Endothelial cell of hepatic sinusoid (primary cell): ENCODE results near the gene NWD2.

Source experiments
- in situ Hi-C: cut with HindIII; loops from 2 replicates; pipeline ENCODE4 v1.10.0; 2017; ENCODE audit warnings: low sequenced_read_pairs

NWD2 gene

GRCh38 chr4:37299468-37299867, 54.9 kb downstream of the NWD2 start:
- in situ Hi-C loops, result loop anchor here (5.0 kb wide), 1 partner anchor 52 kb away; no protein-coding TSS in a partner anchor

GRCh38 chr4:37304612-37305011, 60.1 kb downstream of the NWD2 start:
- in situ Hi-C loops, result no loop called here

DNA sequence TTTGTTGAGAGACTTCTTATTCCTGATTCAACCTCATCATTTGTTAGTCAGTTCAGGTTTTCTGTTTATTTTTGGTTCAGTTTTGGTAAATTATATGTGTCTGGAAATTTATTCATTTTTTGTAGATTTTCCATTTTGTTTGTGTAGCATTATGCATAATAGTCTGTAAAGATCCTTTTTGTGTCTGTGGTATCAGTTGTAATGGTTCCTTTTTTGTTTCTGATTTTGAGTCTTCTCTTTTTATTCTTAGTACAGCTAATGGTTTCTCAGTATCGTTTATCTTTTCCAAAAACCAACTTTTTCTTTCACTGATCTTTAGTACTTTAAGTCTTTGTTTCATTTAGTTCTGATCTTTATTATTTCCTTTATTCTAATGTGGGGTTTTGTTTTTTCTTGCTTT, 61.4 kb downstream of the NWD2 start:
- in situ Hi-C loops, result no loop called here

DNA sequence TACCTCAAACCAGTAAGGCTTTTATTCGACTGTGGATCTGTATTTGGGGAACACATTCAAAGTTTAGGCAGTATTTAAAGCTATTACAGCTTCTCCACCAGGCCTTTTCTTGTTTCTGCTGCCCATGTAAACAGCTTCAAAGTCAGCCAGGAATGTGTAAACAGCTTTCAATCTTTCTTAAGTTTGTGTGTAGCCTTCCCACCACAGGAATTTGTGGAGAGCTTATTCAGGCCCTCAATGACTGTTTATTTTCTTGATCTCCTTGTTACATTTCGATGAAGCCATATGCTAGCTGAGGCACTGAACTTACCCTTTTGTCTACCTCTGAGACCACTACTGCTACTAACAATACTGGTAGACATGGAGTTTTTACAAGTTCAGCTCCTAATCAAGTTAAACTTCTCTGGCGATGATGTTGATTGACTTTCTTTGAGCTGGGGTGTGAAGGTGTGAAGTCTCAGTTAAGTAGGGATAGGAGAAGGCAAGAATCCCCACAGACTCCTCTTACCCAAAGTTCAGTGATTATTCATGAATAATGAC, 72.6 kb downstream of the NWD2 start:
- in situ Hi-C loops, result no loop called here

DNA sequence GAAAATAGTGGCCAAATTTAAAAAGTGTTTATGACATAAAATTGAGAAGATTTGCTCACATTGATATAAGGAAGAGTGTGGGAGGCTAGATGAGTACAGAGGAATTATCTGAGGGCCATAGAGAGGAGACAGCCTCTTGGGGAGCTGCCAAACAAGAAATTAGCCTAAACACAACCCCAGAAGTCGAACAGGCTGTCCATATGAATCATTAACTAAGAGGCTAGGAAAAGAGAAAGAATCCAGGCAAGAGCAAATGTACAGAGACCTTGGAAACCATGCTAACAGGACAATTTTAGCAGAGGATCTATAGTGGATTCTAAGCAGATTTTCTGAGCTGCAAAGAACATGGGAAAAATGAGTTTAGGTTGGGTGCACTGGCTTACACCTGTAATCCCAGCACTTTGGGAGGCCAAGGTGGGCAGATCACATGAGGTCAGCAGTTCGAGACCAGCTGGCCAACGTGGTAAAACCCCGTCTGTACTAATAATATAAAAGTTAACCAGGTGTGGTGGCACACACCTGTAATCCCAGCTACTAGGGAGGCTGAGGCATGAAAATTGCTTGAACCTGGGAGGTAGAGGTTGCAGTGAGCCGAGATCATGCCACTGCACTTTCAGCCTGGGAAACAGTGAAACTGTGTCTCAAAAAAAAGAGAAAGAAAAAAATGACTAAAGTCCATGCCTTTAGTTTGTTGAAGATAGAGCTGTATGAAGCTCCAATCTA, 76.1 kb downstream of the NWD2 start:
- in situ Hi-C loops, result no loop called here

DNA sequence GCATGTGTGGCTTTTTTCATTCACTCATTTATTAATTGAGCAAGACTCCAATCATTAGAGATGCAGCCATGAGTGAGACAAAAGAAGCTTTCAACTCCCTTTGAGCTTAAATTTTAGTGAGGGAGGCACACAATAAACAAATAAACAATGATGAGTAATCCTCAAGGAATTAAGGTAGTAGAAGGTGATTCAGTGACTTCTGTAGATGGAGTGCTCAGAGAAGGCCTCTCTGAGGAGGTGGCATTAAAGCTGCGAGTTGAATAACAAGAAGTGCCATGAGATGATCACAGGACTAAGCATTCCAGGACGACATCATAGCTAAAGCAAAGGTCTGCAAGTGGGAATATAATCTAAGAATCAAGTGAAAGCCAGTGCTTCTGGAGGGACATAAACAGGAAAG, 77.6 kb downstream of the NWD2 start:
- in situ Hi-C loops, result no loop called here

DNA sequence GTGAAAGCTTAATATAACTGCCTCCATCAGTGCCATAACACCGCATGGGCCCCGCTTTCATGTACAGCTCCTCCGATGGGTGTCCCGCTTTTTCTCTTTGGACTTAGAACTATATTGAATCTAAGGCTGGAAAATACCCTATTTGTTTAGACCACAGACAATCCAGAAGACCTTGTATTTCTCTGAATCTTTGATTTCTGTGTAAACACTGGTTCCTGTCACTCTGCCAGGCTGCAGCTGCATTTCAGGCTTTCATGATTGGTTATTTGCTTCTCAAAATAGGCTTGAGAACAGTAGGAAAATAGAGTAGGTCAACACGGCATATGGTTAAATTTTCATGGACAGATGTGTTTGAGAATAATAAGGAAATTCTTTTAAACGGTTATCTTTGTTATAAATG, 80.0 kb downstream of the NWD2 start:
- in situ Hi-C loops, result no loop called here

DNA sequence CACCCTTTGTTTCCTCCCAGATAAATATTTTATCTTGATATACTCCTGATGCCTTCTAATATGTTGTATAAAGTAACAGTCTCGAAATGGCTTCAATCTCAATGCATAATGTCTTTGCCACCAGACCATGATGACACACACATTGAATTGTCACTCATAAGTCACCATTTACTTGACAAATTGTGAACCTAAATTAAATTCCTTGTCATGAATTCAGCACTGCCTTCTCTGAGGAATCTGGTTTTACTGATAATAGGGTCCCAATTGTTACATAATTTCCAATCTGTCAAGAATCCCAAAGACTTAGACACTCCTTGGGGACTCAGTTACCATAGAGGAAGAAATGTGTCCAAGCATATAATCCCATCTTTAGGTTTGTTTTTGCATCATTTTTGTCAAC, 82.3 kb downstream of the NWD2 start:
- in situ Hi-C loops, result no loop called here

- in situ Hi-C loops, result no loop called here
These were observed 94.4 kb downstream of the NWD2 start for GRCh38 chr4:37338972-37339371.

DNA sequence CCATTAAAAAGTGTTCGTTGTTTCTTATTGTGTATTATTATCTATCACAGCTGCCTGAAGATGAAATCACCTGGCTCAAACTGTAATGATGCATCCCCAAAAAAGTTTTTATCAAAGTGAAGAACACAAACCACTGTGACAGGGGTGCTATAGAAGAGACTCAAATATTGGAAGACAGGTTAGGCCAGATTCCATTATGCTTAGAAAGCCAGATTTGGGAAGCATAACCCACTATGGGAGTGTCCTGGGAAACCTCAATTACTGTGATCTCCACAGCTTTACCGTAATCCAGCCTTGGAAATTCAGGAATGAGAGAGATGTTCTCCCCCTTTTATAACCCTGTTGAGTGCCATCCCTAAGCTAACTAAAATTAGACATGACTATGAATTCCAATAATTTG, 114.2 kb downstream of the NWD2 start:
- in situ Hi-C loops, result no loop called here

DNA sequence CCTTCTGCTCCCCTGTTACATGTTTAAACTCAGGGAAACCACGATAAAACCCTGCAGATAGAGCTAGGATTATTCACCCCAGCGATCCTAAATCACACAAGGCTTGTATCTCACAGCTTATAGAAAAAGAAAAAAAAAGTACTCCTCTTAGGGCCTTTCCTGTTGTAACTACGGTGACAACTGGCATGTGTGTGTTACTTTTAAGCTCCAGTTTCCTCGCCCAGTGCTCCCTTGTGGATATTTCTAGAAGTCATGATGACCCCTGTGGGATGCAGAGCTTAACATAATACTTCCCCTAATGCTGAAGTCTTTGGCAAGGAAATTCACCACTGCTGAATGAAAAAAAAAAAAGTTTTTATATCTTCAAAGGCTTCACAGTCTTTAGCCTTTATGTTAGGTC, 114.7 kb downstream of the NWD2 start:
- in situ Hi-C loops, result no loop called here

DNA sequence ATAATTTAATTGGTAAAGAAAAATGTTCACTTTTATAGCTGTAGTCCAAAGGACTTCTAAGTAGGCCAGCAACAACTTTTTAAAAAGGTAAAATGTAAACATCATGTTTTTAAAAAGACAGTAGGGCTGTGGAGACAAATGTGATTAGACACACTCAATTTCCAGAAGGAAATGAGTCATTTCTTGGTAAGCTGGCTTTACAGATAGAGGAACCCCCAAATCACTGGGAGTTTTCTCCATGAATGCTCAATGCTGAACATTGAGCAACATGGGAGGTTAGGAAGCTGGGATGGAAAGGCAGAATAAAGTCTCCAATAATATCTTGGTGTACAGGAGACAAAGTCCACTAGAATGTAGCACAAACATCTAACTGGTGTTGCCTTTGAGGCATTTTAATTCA, 121.3 kb downstream of the NWD2 start:
- in situ Hi-C loops, result no loop called here

GRCh38 chr4:37367901-37368300, 123.4 kb downstream of the NWD2 start:
- in situ Hi-C loops, result no loop called here

- in situ Hi-C loops, result no loop called here
These were observed 125.5 kb downstream of the NWD2 start for GRCh38 chr4:37370052-37370451.

- in situ Hi-C loops, result no loop called here
These were observed 136.6 kb downstream of the NWD2 start for GRCh38 chr4:37381040-37381668.

- in situ Hi-C loops, result no loop called here
These were observed 139.2 kb downstream of the NWD2 start for GRCh38 chr4:37383579-37384229.

DNA sequence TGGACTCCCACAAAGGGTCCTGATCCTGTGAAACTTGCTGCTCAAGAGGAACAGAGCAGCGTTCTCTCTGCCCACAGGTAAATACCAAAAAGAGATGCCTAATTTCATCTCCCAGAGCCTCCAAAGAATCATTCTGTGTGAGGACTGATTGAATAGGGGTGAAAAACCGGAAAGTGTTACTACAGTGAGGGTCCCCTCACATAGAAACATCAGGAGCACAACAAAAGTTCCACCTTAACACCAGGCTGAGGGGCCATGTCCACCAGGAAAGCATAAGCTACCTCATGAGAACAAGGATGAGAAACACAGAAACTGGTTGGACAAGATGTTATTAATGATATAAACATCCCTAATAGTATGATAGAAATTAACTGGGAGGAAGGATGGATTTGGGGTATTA, 140.9 kb downstream of the NWD2 start:
- in situ Hi-C loops, result no loop called here

DNA sequence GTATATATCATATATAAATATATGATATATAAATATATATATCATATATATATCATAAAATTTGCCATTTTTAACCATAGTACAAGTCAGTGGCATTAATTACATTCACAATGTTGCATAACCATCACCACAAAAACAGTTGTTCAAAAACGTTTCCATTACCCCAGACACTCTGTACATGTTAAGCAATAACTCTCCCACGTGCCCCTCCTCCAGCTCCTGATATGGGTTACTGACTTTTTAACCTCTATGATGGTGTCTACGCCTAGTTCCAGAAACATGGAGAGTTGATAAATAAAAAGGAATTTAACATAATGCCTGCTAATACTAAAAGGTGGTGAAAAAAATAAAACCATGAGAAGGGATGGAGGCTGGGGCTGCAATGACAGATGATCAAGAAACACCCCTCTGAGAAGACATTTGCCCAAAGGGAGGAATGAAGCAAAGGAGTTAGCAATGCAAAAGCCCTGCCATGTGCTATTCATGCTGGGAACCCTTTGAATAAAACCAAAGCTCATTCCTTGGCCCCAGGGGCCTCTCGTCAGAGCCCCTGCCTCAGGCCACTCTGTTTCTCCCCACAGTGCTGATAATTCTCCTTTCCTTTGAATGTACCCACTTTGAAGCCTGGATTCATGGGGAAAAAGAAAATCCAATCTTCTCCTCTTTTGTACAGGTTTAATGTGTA, 144.3 kb downstream of the NWD2 start:
- in situ Hi-C loops, result no loop called here

- in situ Hi-C loops, result no loop called here
These were observed 144.8 kb downstream of the NWD2 start for GRCh38 chr4:37389366-37389765.

- in situ Hi-C loops, result no loop called here
These were observed 145.5 kb downstream of the NWD2 start for GRCh38 chr4:37389967-37390580.
